Endodermal cell (in vitro differentiated cells): ENCODE results near the gene CDH4. TPM values are rescaled to one million over a fixed set of nuclear protein-coding genes. Genes with fewer than 3 reads are reported as not detected.

Source experiments
- DNase-seq: peaks from one replicate; pipeline ENCODE4 v3.0.0-alpha.2; 2017
- H3K27ac ChIP-seq: 2 replicates; pipeline ENCODE4 v1.5.1; 2013; ENCODE audit warnings: mild to moderate bottlenecking, low read depth, low read length, moderate library complexity
- H3K27me3 ChIP-seq: 2 replicates; pipeline ENCODE4 v1.6.1; 2013; ENCODE audit warnings: mild to moderate bottlenecking, low read length, moderate library complexity; ENCODE audit not compliant: insufficient read depth, control insufficient read depth, poor library complexity, severe bottlenecking
- H3K36me3 ChIP-seq: 2 replicates; pipeline ENCODE4 v1.7.0; 2013; ENCODE audit warnings: mild to moderate bottlenecking, low read length, moderate library complexity; ENCODE audit not compliant: control insufficient read depth, insufficient read depth
- H3K4me1 ChIP-seq: one replicate; pipeline ENCODE4 v1.7.0; 2013; ENCODE audit warnings: low read length; ENCODE audit not compliant: control insufficient read depth, insufficient read depth
- H3K4me3 ChIP-seq: 2 replicates; pipeline ENCODE4 v1.5.1; 2013; ENCODE audit warnings: mild to moderate bottlenecking, low read length, moderate library complexity
- H3K9ac ChIP-seq: 2 replicates; pipeline ENCODE4 v1.6.1; 2013; ENCODE audit warnings: mild to moderate bottlenecking, low read length, moderate library complexity; ENCODE audit not compliant: poor library complexity, severe bottlenecking; ENCODE audit errors: extremely low read depth
- H3K9me3 ChIP-seq: 2 replicates; pipeline ENCODE4 v1.6.1; 2013; ENCODE audit warnings: mild to moderate bottlenecking, low read length, moderate library complexity; ENCODE audit not compliant: control insufficient read depth
- H3K27ac Mint-ChIP-seq: 2 replicates; pipeline ENCODE4 v1.8.0; 2020; ENCODE audit warnings: mixed read lengths
- H3K27me3 Mint-ChIP-seq: 2 replicates; pipeline ENCODE4 v1.8.0; 2021; ENCODE audit warnings: mild to moderate bottlenecking, mixed read lengths; ENCODE audit not compliant: insufficient read depth
- H3K36me3 Mint-ChIP-seq: 2 replicates; pipeline ENCODE4 v1.8.0; 2020; ENCODE audit warnings: low read depth, mixed read lengths
- H3K4me1 Mint-ChIP-seq: 2 replicates; pipeline ENCODE4 v1.8.0; 2020; ENCODE audit warnings: mixed read lengths
- H3K4me3 Mint-ChIP-seq: 2 replicates; pipeline ENCODE4 v1.8.0; 2020; ENCODE audit warnings: mild to moderate bottlenecking, moderate library complexity, mixed read lengths
- H3K9me3 Mint-ChIP-seq: 2 replicates; pipeline ENCODE4 v1.8.0; 2020; ENCODE audit warnings: mild to moderate bottlenecking, mixed read lengths
- WGBS, 2 experiments: methylation state at CpG; one replicate each; pipeline versions ENCODE4 v1.1.5 to v1.1.7; 2013; ENCODE audit warnings: missing lambda C conversion rate in 2 of 2, mixed read lengths in 1 of 2; ENCODE audit not compliant: insufficient coverage in 1 of 2, insufficient read length in 1 of 2; 5-methylcytosine and 5-hydroxymethylcytosine counted together
- total RNA-seq, 2 donors: library from RNA; stranded (reverse); fragmentation: NEBNext Ultra II Directional in 1 of 2; extraction: Animal tissue kit (Norgen Biotek cat#: 25700) in 1 of 2; gene quantifications; 2 replicates in 1 of 2; 3 replicates in 1 of 2; pipeline ENCODE4 v1.2.1, GENCODE V29; 2021
- TF ChIP-seq, protein P1 (sequence below): fragments of 200-600 bp; sonication (generic); conservative IDR thresholded peaks from 2 replicates; pipeline ENCODE4 v1.5.0; 2021; ENCODE audit warnings: antibody characterized with exemption, mild to moderate bottlenecking

The CDH4 gene
- total RNA-seq, 2 donors from 2014 or later, result 1.8 to 5.8 TPM

DNA sequence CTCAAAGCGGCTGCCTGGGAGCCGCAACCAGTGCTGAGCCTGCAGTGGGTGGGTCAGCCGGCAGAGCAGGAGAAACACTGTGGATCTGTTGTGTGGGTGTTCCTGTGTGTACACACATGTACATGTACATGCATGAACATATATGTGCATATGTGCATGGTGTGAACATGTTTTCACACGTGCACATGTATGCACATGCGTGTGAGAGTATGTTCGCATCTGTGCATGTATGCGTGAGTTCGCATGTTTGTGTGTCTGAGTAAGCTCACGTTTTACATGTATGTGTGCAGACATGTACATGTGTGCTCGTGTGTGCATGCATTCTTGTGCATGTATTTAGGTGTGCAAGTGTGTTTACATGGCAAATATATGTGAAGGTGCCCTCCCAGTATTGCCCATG, 302.6 kb downstream of the CDH4 start:
- no peak for DNase-seq
- H3K9me3 Mint-ChIP-seq, result peaks cover 20% of the 10 kb centered on the region
- no peak overlapping the region for H3K4me3 ChIP-seq
- 92 to 94% methylated on average over 7 to 10 of the region's 10 CpGs for WGBS, 2 experiments
- TF ChIP-seq, protein P1, sequence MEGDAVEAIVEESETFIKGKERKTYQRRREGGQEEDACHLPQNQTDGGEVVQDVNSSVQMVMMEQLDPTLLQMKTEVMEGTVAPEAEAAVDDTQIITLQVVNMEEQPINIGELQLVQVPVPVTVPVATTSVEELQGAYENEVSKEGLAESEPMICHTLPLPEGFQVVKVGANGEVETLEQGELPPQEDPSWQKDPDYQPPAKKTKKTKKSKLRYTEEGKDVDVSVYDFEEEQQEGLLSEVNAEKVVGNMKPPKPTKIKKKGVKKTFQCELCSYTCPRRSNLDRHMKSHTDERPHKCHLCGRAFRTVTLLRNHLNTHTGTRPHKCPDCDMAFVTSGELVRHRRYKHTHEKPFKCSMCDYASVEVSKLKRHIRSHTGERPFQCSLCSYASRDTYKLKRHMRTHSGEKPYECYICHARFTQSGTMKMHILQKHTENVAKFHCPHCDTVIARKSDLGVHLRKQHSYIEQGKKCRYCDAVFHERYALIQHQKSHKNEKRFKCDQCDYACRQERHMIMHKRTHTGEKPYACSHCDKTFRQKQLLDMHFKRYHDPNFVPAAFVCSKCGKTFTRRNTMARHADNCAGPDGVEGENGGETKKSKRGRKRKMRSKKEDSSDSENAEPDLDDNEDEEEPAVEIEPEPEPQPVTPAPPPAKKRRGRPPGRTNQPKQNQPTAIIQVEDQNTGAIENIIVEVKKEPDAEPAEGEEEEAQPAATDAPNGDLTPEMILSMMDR, result no peak
- H3K36me3 ChIP-seq, result no peaks in the 10 kb centered on the region
- H3K9me3 ChIP-seq, result peaks cover 8% of the 10 kb centered on the region
- peaks cover 10% of the 10 kb centered on the region for H3K4me1 Mint-ChIP-seq
- H3K27ac ChIP-seq, result no peak overlapping the region
- H3K27me3 Mint-ChIP-seq, result peaks cover 49% of the 10 kb centered on the region
- no peak overlapping the region for H3K9ac ChIP-seq
- H3K4me1 ChIP-seq, result no peaks in the 10 kb centered on the region
- no peaks in the 10 kb centered on the region for H3K36me3 Mint-ChIP-seq
- H3K27me3 ChIP-seq, result no peaks in the 10 kb centered on the region
- H3K4me3 Mint-ChIP-seq, result no peak overlapping the region
- H3K27ac Mint-ChIP-seq, result no peak overlapping the region

DNA sequence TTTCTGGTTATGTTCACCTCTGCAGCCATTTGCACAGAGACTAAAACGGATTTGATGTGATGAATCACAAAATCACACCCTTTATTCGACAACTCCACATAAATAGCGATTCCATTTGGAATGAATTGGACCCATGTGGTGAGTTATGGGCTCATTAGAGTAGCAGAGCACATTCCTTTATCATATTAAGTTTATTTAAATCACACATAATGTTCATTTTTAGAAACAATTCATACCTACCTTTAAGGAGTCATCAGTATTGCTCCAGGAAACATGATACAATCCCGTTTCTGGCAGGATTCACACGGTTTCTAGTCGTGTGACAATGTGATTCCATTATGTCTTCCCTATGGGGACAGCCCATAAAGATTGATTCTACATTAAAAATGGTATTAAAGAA, 303.5 kb downstream of the CDH4 start:
- Mint-ChIP-seq H3K27me3 (peaks cover 49% of the 10 kb centered on the region), H3K9me3 (peaks cover 20% of the 10 kb centered on the region), H3K27ac (no peak overlapping the region), H3K36me3 (no peaks in the 10 kb centered on the region), H3K4me3 (no peak overlapping the region), H3K4me1 (peaks cover 17% of the 10 kb centered on the region)
- Histone ChIP-seq H3K27ac (no peak overlapping the region), H3K4me1 (peaks cover 3% of the 10 kb centered on the region), H3K36me3 (no peaks in the 10 kb centered on the region), H3K9ac (no peak overlapping the region), H3K27me3 (no peaks in the 10 kb centered on the region), H3K4me3 (no peak overlapping the region), H3K9me3 (peaks cover 8% of the 10 kb centered on the region)
- DNase-seq, result no peak
- WGBS, 2 experiments, result 90 to 93% methylated on average over 5 to 6 of the region's 6 CpGs
- TF ChIP-seq, protein P1, result no peak

DNA sequence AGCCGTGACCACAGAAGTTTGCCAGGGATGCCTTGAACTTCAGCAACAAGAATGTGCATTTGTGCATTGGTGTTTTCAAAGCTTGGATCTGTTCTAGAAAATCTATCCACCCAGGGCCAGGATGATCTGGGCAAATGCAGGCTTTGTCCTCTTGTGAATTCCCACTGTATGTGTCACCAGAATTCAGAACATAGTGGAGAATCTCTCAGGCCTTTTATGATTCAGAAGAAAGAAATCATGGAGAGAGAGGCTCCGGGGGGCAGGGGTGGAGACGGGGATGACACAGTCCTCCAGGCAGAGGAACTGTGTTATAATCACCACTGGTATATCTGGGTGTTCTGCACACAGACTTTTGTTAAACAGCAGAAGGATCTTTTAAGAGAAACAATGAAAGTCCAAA, 304.1 kb downstream of the CDH4 start:
- peaks cover 44% of the 10 kb centered on the region for H3K27me3 Mint-ChIP-seq
- Histone ChIP-seq H3K27me3 (no peaks in the 10 kb centered on the region), H3K27ac (no peak overlapping the region), H3K9ac (no peak overlapping the region), H3K36me3 (no peaks in the 10 kb centered on the region), H3K4me3 (no peak overlapping the region), H3K9me3 (peaks cover 8% of the 10 kb centered on the region), H3K4me1 (peaks cover 3% of the 10 kb centered on the region)
- H3K36me3 Mint-ChIP-seq, result no peaks in the 10 kb centered on the region
- H3K4me1 Mint-ChIP-seq, result peaks cover 17% of the 10 kb centered on the region
- no peak overlapping the region for H3K27ac Mint-ChIP-seq
- TF ChIP-seq, protein P1, result no peak
- no peak for DNase-seq
- no peak overlapping the region for H3K4me3 Mint-ChIP-seq
- peaks cover 18% of the 10 kb centered on the region for H3K9me3 Mint-ChIP-seq
- 82 to 92% methylated on average over 3 of the region's 3 CpGs for WGBS, 2 experiments
